GM21367 (cell line): Measurements from ENCODE around the gene MEGF6.
"Not testable (repeated sequence)": the region's sequence is repeated elsewhere in the genome, so short reads cannot be mapped to it uniquely, and the experiment has no call there.

Experiments used
- ATAC-seq: cut with Tn5 transposase; IDR thresholded peaks from one replicate; pipeline ENCODE4 v1.9.1; 2021; ENCODE audit not compliant: unreplicated experiment

Gene MEGF6

GRCh38 chr1:3627515-3628253, 16.4 kb upstream of the MEGF6 start:
- ATAC-seq = no peak

GRCh38 chr1:3626025-3626424, 14.7 kb upstream of the MEGF6 start:
- ATAC-seq = no peak

GRCh38 chr1:3625151-3625907, 14.0 kb upstream of the MEGF6 start:
- peak; percentile 6 for ATAC-seq

DNA sequence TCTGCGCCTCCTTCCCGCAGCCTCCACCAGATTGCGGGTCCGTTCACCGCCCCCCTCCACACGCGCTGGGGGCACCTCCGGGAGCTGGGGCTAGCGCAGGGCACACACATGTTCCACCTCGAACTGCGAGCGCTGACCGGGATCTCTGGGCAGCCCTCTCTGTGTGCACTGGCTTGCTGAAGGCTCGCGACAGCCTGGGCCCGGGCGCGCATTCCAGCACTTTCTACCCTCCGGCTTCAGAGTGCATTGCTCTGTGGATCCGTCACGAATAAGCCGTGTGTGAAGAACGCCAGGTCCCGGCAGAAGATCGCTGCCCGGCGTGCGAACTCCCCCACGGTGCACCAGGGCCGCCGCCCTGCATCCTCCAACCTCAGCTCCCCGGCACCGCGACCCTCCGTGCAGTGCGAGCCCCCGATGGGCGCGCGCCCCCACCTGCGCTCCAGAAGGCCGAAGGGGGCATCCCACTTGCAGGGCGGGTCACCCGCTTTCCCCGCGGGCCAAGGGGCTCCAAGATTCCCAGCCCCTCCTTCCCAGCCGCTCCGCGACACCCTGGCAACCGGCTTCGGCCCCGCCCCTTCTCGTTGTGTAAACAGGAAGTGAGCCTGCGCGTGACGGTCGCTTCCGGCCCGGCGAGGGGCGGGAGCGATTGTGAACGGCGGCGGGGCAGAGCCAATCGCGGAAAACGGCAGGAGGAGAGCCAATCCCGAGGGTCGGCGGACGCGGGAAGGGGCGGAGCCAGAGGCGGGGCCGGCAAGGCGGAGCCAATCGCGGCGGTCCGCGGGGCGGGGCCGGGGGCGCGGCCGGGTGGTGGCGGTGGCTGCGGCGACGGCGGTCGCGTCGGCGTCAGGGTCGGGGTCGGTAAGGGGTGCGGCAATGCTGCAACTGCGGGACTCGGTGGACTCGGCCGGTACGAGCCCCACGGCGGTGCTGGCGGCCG, 13.2 kb upstream of the MEGF6 start, which contains the start of gene TPRG1L:
Gene TPRG1L, plus strand, starts transcription at position 816 of the 937 bp plus-strand sequence. Its CDS starts 58 bp downstream, at position 874.
- ATAC-seq = peak; percentile 83

DNA sequence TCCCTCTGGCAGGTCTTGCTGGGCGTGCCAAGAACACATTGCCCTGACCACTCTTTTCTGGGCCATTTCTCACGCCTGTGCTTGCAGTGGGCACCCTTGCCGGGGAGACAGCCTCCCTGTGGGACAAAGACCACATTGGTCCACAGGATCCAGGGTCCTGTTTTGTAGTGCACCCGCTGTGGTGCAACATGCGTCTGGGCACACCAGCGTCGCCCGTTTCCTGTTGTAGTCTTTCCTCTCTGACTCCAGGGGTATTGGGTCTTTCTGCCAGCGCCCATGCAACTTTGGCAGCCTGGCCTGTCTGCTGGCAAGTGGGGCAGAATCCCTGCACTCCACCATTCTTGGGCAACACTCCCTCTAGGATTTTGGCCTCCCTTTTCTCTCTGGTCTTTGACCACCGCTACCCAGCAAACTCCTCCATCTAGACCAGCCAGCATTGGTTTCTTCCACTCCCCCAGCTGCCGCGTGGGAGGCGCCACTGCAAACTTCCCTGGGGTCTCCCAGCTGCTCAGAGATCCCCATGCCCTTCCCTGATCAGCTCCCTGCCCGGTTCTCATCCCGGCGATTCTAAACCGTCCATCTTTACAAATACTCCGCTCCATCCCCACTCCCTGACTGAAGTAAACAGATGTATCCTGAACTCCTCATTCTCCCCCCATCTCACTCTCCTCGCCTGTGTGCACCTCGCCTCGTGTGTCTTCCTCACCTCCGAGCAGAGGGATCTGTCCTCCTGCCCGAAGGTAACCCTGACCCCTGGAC, 12.3 kb upstream of the MEGF6 start:
- no peak for ATAC-seq

- not testable (repeated sequence) for ATAC-seq
Measured at GRCh38 chr1:3622102-3622501, 10.8 kb upstream of the MEGF6 start.

- ATAC-seq = not testable (repeated sequence)
Measured at GRCh38 chr1:3621151-3621671, 9.9 kb upstream of the MEGF6 start.

DNA sequence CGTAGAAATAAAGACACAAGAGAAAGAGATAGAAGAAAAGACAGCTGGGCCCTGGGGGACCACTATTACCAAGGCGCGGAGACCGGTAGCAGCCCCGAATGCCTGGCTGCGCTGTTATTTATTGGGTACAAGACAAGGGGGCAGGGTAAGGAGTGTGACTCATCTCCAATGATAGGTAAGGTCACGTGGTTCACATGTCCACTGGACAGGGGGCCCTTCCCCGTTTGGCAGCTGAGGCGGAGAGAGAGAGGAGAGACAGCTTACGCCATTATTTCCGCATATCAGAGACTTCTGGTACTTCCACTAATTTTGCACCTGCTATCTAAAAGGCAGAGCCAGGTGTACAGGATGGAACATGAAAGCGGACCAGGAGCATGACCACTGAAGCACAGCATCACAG, 9.4 kb upstream of the MEGF6 start:
- no peak for ATAC-seq

GRCh38 chr1:3618881-3619671, 7.8 kb upstream of the MEGF6 start:
- ATAC-seq = peak; percentile 54

DNA sequence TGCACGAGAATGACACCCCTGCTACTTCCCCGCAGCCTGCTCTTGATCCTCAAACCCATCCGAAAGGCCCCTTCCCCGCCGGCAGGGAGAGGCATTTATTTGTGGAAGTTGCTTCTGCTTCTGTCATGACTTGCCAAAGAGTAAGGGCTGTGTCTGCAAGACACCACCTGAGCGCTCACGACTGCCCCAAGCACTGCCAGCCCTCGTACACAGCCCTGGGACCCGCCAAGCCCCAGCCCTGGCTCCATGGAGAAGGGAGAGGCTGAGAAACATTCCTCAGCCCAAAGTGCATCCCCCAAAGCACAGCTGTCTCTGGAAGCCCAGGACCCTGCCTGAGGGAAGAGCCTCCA, 7.2 kb upstream of the MEGF6 start:
- no peak for ATAC-seq

DNA sequence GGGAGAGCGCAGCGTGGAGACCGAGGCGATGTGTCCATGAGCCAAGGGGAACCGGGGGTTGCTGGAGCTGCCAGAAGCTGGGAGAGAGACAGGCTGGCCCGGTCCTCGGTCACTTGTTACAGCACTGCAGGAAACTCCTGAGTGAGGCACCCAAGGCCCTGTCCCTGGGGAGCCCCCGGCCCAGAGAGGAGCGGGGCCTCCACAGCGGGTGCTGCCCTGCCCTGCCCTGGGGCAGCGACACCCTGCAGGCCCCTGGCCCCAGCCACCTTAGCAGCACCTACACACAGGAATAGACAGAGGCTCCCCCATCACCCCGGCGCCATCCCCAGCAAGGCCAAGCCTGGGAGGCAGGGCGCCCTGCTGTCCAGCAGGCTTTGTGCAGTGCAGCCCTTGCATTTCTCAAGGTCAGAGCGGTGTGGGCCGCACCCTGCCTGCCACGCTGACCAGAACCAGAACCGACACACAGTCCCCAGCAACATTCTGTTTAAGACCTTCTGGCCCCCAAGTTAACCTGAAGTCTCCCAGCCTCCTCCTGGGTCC, 6.6 kb upstream of the MEGF6 start:
- no peak for ATAC-seq

DNA sequence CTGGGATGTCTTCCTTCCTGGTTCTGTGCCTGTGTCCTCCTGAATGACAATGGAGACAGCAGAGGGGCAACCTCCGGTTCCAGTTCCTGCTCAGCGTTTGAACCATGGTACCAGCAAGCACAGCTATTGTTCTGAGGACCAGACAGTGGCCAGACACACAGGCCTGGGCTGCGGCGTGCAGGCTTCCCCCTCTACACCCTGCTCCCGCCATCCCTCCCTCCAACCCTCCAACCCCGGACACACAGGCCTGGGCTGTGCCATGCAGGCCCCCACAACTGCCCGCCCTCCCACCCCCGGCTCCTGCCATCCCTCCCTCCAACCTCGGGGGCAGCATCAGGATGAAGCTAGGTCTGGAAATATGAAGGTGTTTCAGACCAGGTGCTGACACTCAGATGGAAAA, 5.6 kb upstream of the MEGF6 start:
- ATAC-seq = no peak

- ATAC-seq = no peak
Measured at GRCh38 chr1:3614755-3615742, 3.7 kb upstream of the MEGF6 start.

GRCh38 chr1:3612123-3612522, 815 bp upstream of the MEGF6 start:
- ATAC-seq = no peak

GRCh38 chr1:3610527-3611169, 660 bp downstream of the MEGF6 start:
- no peak for ATAC-seq

DNA sequence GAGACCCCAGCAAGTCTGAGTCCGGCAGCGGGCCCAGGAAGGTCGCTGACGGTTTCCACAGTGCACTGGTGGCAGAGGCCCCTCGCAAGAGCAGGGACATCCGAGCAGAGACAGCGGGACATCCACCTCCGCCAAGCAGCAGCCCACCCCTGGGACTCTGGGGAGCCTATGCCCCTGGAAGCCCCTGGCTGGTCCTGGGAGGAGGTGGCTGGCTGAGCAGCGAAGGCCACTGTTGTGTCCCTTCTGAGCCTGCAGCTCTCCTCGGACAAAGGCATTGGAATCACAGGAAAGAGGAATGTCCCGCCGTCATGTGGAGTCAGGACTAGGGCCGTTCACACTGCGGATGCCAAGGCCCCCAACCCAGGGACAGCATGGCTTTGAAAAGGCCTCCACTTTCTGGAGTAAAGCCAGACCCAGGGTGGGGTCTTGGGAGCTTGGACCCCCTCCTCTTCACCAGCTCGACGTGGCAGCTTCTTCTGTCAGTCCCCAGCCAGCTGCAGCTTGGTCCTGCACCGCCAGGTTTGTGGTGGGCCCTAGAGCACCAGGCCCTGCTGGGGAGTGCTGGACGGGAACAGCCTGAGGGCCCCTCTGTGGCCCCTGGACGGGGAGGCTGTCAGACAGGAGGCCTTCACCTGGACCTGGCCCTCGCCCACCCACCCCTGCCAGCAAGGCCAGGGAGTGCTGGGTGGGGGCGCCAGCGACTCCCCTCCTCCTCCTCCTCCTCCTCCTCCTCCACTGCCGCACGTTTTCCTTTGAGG, 1.4 kb downstream of the MEGF6 start:
- ATAC-seq = no peak
